ENCODE results near the gene JPH2.

JPH2 gene

GRCh38 chr20:44167736-44168135 lies 19.3 kb downstream of the JPH2 start:
- Histone ChIP-seq H3K4me3 (ENCODE audit: insufficient read depth, low read length, poor library complexity, severe bottlenecking) (no peak overlapping the region), H3K79me2 (ENCODE audit: insufficient read depth, low read length) (no peaks in the 10 kb centered on the region), H3K9me3 (ENCODE audit: insufficient read depth, low read length) (no peaks in the 10 kb centered on the region), H3K4me2 (ENCODE audit: low read depth, low read length, poor library complexity, severe bottlenecking) (no peak overlapping the region), H2AFZ (ENCODE audit: low read depth, low read length, severe bottlenecking) (no peak overlapping the region), H3K27me3 (ENCODE audit: low read length) (no peaks in the 10 kb centered on the region), H3K27ac (ENCODE audit: low read depth, low read length) (no peak overlapping the region), H3K36me3 (ENCODE audit: low read length) (no peaks in the 10 kb centered on the region), H3K9me2 (replicated peaks; ENCODE audit: insufficient read depth, low read length) (no peaks in the 10 kb centered on the region), H3K9ac (ENCODE audit: low read length) (no peak overlapping the region), H4K20me1 (ENCODE audit: low read depth, low read length) (no peaks in the 10 kb centered on the region), H3F3A (ENCODE audit: insufficient read depth) (no peaks in the 10 kb centered on the region)
- TF ChIP-seq EZH2phosphoT487 (conservative IDR thresholded peaks at IDR 0.05; ENCODE audit: low read length) (no peak), CTCF (IDR thresholded peaks at IDR 0.05; ENCODE audit: insufficient read depth, low read length, poor library complexity, severe bottlenecking) (no peak)

GRCh38 chr20:44166477-44166876 lies 20.5 kb downstream of the JPH2 start:
- no peaks in the 10 kb centered on the region for H4K20me1 ChIP-seq (ENCODE audit: low read depth, low read length)
- no peak overlapping the region for H2AFZ ChIP-seq (ENCODE audit: low read depth, low read length, severe bottlenecking)

GRCh38 chr20:44166008-44166407 lies 21.0 kb downstream of the JPH2 start:
- Histone ChIP-seq H2AFZ (ENCODE audit: low read depth, low read length, severe bottlenecking) (no peak overlapping the region), H3K4me3 (ENCODE audit: insufficient read depth, low read length, poor library complexity, severe bottlenecking) (no peak overlapping the region), H3K9me2 (replicated peaks; ENCODE audit: insufficient read depth, low read length) (no peaks in the 10 kb centered on the region), H3K27me3 (ENCODE audit: low read length) (no peaks in the 10 kb centered on the region), H3K9me3 (ENCODE audit: insufficient read depth, low read length) (no peaks in the 10 kb centered on the region), H3K79me2 (ENCODE audit: insufficient read depth, low read length) (no peaks in the 10 kb centered on the region), H4K20me1 (ENCODE audit: low read depth, low read length) (no peaks in the 10 kb centered on the region), H3K4me2 (ENCODE audit: low read depth, low read length, poor library complexity, severe bottlenecking) (no peak overlapping the region), H3K9ac (ENCODE audit: low read length) (no peak overlapping the region), H3K27ac (ENCODE audit: low read depth, low read length) (no peak overlapping the region), H3K36me3 (ENCODE audit: low read length) (no peaks in the 10 kb centered on the region), H3F3A (ENCODE audit: insufficient read depth) (no peaks in the 10 kb centered on the region)
- TF ChIP-seq EZH2phosphoT487 (conservative IDR thresholded peaks at IDR 0.05; ENCODE audit: low read length), result no peak
- no peak for TF ChIP-seq CTCF (IDR thresholded peaks at IDR 0.05; ENCODE audit: insufficient read depth, low read length, poor library complexity, severe bottlenecking)

More at GRCh38 chr20:44166477-44166876, 20.5 kb downstream of the JPH2 start:
- Histone ChIP-seq H3F3A (ENCODE audit: insufficient read depth) (no peaks in the 10 kb centered on the region), H3K4me3 (ENCODE audit: insufficient read depth, low read length, poor library complexity, severe bottlenecking) (no peak overlapping the region), H3K9ac (ENCODE audit: low read length) (no peak overlapping the region), H3K4me2 (ENCODE audit: low read depth, low read length, poor library complexity, severe bottlenecking) (no peak overlapping the region), H3K79me2 (ENCODE audit: insufficient read depth, low read length) (no peaks in the 10 kb centered on the region), H3K9me3 (ENCODE audit: insufficient read depth, low read length) (no peaks in the 10 kb centered on the region), H3K36me3 (ENCODE audit: low read length) (no peaks in the 10 kb centered on the region), H3K27me3 (ENCODE audit: low read length) (no peaks in the 10 kb centered on the region), H3K27ac (ENCODE audit: low read depth, low read length) (no peak overlapping the region), H3K9me2 (replicated peaks; ENCODE audit: insufficient read depth, low read length) (no peaks in the 10 kb centered on the region)
- TF ChIP-seq EZH2phosphoT487 (conservative IDR thresholded peaks at IDR 0.05; ENCODE audit: low read length), result no peak
- TF ChIP-seq CTCF (IDR thresholded peaks at IDR 0.05; ENCODE audit: insufficient read depth, low read length, poor library complexity, severe bottlenecking), result no peak

All from SU-DHL-6 (cell line).